ENCODE measurements around the gene BCAS1.

BCAS1 gene

GRCh38 chr20:54025251-54025771 is 45.1 kb downstream of the BCAS1 start:
- no peak for DNase-seq (ENCODE audit: low read depth in 1 of 2, low spot score in 1 of 2)
- Histone ChIP-seq H3K27me3 (ENCODE audit: insufficient read depth, poor library complexity, severe bottlenecking) (peaks cover 3% of the 10 kb centered on the region), H3K27ac (replicated peaks) (no peak overlapping the region), H3K4me3 (replicated peaks; ENCODE audit: insufficient read depth, low read length) (no peak overlapping the region)
- TF ChIP-seq POLR2AphosphoS5 (IDR thresholded peaks at IDR 0.05; ENCODE audit: low read depth) (no peak), CTCF (IDR thresholded peaks at IDR 0.05; ENCODE audit: insufficient read depth, low read length) (no peak), REST (IDR thresholded peaks at IDR 0.05; ENCODE audit: insufficient replicate concordance, low read depth) (no peak), SPI1 (IDR thresholded peaks at IDR 0.05; ENCODE audit: borderline replicate concordance, low read depth) (no peak), GABPA (IDR thresholded peaks at IDR 0.05; ENCODE audit: low read depth) (no peak)

GRCh38 chr20:54023406-54023805 is 47.0 kb downstream of the BCAS1 start:
- peaks cover 2% of the 10 kb centered on the region for H3K27me3 ChIP-seq (ENCODE audit: insufficient read depth, poor library complexity, severe bottlenecking)
- H3K27ac ChIP-seq (replicated peaks) = no peak overlapping the region
- TF ChIP-seq POLR2AphosphoS5 (IDR thresholded peaks at IDR 0.05; ENCODE audit: low read depth) (no peak), REST (IDR thresholded peaks at IDR 0.05; ENCODE audit: insufficient replicate concordance, low read depth) (no peak), SPI1 (IDR thresholded peaks at IDR 0.05; ENCODE audit: borderline replicate concordance, low read depth) (no peak)
- no peak overlapping the region for H3K4me3 ChIP-seq (replicated peaks; ENCODE audit: insufficient read depth, low read length)
- DNase-seq (ENCODE audit: low read depth in 1 of 2, low spot score in 1 of 2) = no peak

- no peak for DNase-seq (ENCODE audit: low read depth in 1 of 2, low spot score in 1 of 2)
- TF ChIP-seq CTCF (IDR thresholded peaks at IDR 0.05; ENCODE audit: insufficient read depth, low read length) = no peak
- TF ChIP-seq SPI1 (IDR thresholded peaks at IDR 0.05; ENCODE audit: borderline replicate concordance, low read depth) = no peak
- TF ChIP-seq REST (IDR thresholded peaks at IDR 0.05; ENCODE audit: insufficient replicate concordance, low read depth) = no peak
- no peak for TF ChIP-seq POLR2AphosphoS5 (IDR thresholded peaks at IDR 0.05; ENCODE audit: low read depth)
- TF ChIP-seq GABPA (IDR thresholded peaks at IDR 0.05; ENCODE audit: low read depth) = no peak
- no peak overlapping the region for H3K4me3 ChIP-seq (replicated peaks; ENCODE audit: insufficient read depth, low read length)
- no peak overlapping the region for H3K27ac ChIP-seq (replicated peaks)
- H3K27me3 ChIP-seq (ENCODE audit: insufficient read depth, poor library complexity, severe bottlenecking) = peaks cover 2% of the 10 kb centered on the region
Measured at GRCh38 chr20:54021446-54022235, 48.8 kb downstream of the BCAS1 start.
